Central memory CD8-positive, alpha-beta T cell (primary cell): ENCODE results near the gene KDM5C.
"Not testable (repeated sequence)": the region's sequence is repeated elsewhere in the genome, so short reads cannot be mapped to it uniquely, and the experiment has no call there.

Experiments
- ATAC-seq: fragments of 150-1000 bp; cut with Tn5 transposase; replicated peaks from 2 replicates; pipeline ENCODE4 v1.10.0; 2022; ENCODE audit warnings: mild to moderate bottlenecking, moderate FRiP score, moderate number of reproducible peaks; ENCODE audit not compliant: poor library complexity, severe bottlenecking; ENCODE audit errors: extremely low read depth
- DNase-seq, 2 donors: peaks; one replicate each; pipeline ENCODE4 v3.0.0; 2021; ENCODE audit warnings: low spot score in 2 of 2
- H3K27ac Mint-ChIP-seq: one replicate; pipeline ENCODE4 v1.8.0; 2022; ENCODE audit warnings: low read depth, mild to moderate bottlenecking, moderate library complexity, mixed read lengths
- H3K27me3 Mint-ChIP-seq: one replicate; pipeline ENCODE4 v1.8.0; 2022; ENCODE audit warnings: mixed read lengths
- H3K36me3 Mint-ChIP-seq: one replicate; pipeline ENCODE4 v1.8.0; 2022; ENCODE audit warnings: mild to moderate bottlenecking, moderate library complexity, mixed read lengths; ENCODE audit not compliant: insufficient read depth
- H3K4me1 Mint-ChIP-seq: one replicate; pipeline ENCODE4 v1.8.0; 2022; ENCODE audit warnings: mixed read lengths
- H3K4me3 Mint-ChIP-seq: one replicate; pipeline ENCODE4 v1.8.0; 2022; ENCODE audit warnings: mild to moderate bottlenecking, moderate library complexity, mixed read lengths
- H3K9me3 Mint-ChIP-seq: one replicate; pipeline ENCODE4 v1.8.0; 2022; ENCODE audit warnings: mixed read lengths

The KDM5C gene

GRCh38 chrX:53211391-53211978 lies 13.5 kb downstream of the KDM5C start:
- peaks cover 67% of the 10 kb centered on the region for H3K36me3 Mint-ChIP-seq
- no peak overlapping the region for H3K4me3 Mint-ChIP-seq
- peaks cover 1% of the 10 kb centered on the region for H3K4me1 Mint-ChIP-seq
- no peak for ATAC-seq
- no peaks in the 10 kb centered on the region for H3K9me3 Mint-ChIP-seq
- H3K27ac Mint-ChIP-seq, result no peak overlapping the region
- no peaks in the 10 kb centered on the region for H3K27me3 Mint-ChIP-seq
- DNase-seq, result no peak

- Mint-ChIP-seq H3K4me1 (no peaks in the 10 kb centered on the region), H3K9me3 (no peaks in the 10 kb centered on the region), H3K36me3 (peaks cover 39% of the 10 kb centered on the region), H3K27ac (no peak overlapping the region), H3K4me3 (no peak overlapping the region), H3K27me3 (no peaks in the 10 kb centered on the region)
- ATAC-seq (no peak), DNase-seq (no peak)
Observed at GRCh38 chrX:53196678-53197077, 28.3 kb downstream of the KDM5C start.

GRCh38 chrX:53195401-53195800 lies 29.6 kb downstream of the KDM5C start:
- Mint-ChIP-seq H3K27ac (peak overlapping the region; percentile 19), H3K4me3 (peak overlapping the region; percentile 19), H3K36me3 (peaks cover 43% of the 10 kb centered on the region), H3K27me3 (no peaks in the 10 kb centered on the region), H3K9me3 (no peaks in the 10 kb centered on the region), H3K4me1 (no peaks in the 10 kb centered on the region)
- no peak for ATAC-seq
- no peak for DNase-seq

GRCh38 chrX:53194308-53194707 lies 30.7 kb downstream of the KDM5C start:
- Mint-ChIP-seq H3K4me3 (no peak overlapping the region), H3K36me3 (peaks cover 44% of the 10 kb centered on the region)
- no peak for ATAC-seq

GRCh38 chrX:53193093-53193492 lies 31.9 kb downstream of the KDM5C start:
- ATAC-seq (no peak), DNase-seq (no peak)
- H3K27me3 Mint-ChIP-seq, result no peaks in the 10 kb centered on the region
- H3K27ac Mint-ChIP-seq, result no peak overlapping the region
- H3K36me3 Mint-ChIP-seq, result peaks cover 35% of the 10 kb centered on the region
- no peaks in the 10 kb centered on the region for H3K9me3 Mint-ChIP-seq
- no peaks in the 10 kb centered on the region for H3K4me1 Mint-ChIP-seq
- H3K4me3 Mint-ChIP-seq, result no peak overlapping the region

More at GRCh38 chrX:53194308-53194707, 30.7 kb downstream of the KDM5C start:
- no peak for DNase-seq
- no peaks in the 10 kb centered on the region for H3K27me3 Mint-ChIP-seq
- no peaks in the 10 kb centered on the region for H3K9me3 Mint-ChIP-seq
- H3K4me1 Mint-ChIP-seq, result no peaks in the 10 kb centered on the region
- H3K27ac Mint-ChIP-seq, result peak overlapping the region; percentile 61

- Mint-ChIP-seq H3K27me3 (no peaks in the 10 kb centered on the region), H3K27ac (peak overlapping the region; percentile 74)
Observed at GRCh38 chrX:53190363-53190960, 34.5 kb downstream of the KDM5C start.

GRCh38 chrX:53188763-53189162 lies 36.2 kb downstream of the KDM5C start:
- H3K27me3 Mint-ChIP-seq, result no peaks in the 10 kb centered on the region
- H3K36me3 Mint-ChIP-seq, result peaks cover 16% of the 10 kb centered on the region
- peak; percentile 50 for ATAC-seq
- H3K27ac Mint-ChIP-seq, result no peak overlapping the region
- no peaks in the 10 kb centered on the region for H3K9me3 Mint-ChIP-seq
- no peak overlapping the region for H3K4me3 Mint-ChIP-seq
- no peaks in the 10 kb centered on the region for H3K4me1 Mint-ChIP-seq
- DNase-seq, result no peak

More at GRCh38 chrX:53190363-53190960, 34.5 kb downstream of the KDM5C start:
- no peak for ATAC-seq
- Mint-ChIP-seq H3K9me3 (no peaks in the 10 kb centered on the region), H3K36me3 (peaks cover 20% of the 10 kb centered on the region), H3K4me3 (no peak overlapping the region), H3K4me1 (no peaks in the 10 kb centered on the region)
- DNase-seq, result no peak

GRCh38 chrX:53186351-53186750 lies 38.7 kb downstream of the KDM5C start:
- Mint-ChIP-seq H3K4me1 (no peaks in the 10 kb centered on the region), H3K27me3 (no peaks in the 10 kb centered on the region), H3K27ac (no peak overlapping the region), H3K9me3 (no peaks in the 10 kb centered on the region), H3K36me3 (peaks cover 9% of the 10 kb centered on the region), H3K4me3 (no peak overlapping the region)
- no peak for ATAC-seq
- DNase-seq, result no peak

GRCh38 chrX:53184836-53185235 lies 40.2 kb downstream of the KDM5C start:
- H3K27me3 Mint-ChIP-seq, result no peaks in the 10 kb centered on the region
- peaks cover 5% of the 10 kb centered on the region for H3K36me3 Mint-ChIP-seq
- no peak for ATAC-seq
- no peak overlapping the region for H3K27ac Mint-ChIP-seq
- H3K4me3 Mint-ChIP-seq, result no peak overlapping the region
- no peaks in the 10 kb centered on the region for H3K4me1 Mint-ChIP-seq
- no peak for DNase-seq
- H3K9me3 Mint-ChIP-seq, result no peaks in the 10 kb centered on the region

GRCh38 chrX:53171356-53171755 lies 53.7 kb downstream of the KDM5C start:
- H3K27ac Mint-ChIP-seq, result no peak overlapping the region
- DNase-seq, result no peak
- peaks cover 5% of the 10 kb centered on the region for H3K9me3 Mint-ChIP-seq
- no peaks in the 10 kb centered on the region for H3K4me1 Mint-ChIP-seq
- no peaks in the 10 kb centered on the region for H3K27me3 Mint-ChIP-seq
- no peak overlapping the region for H3K4me3 Mint-ChIP-seq
- no peak for ATAC-seq
- H3K36me3 Mint-ChIP-seq, result no peaks in the 10 kb centered on the region

- H3K4me3 Mint-ChIP-seq, result no peak overlapping the region
- H3K9me3 Mint-ChIP-seq, result no peaks in the 10 kb centered on the region
- H3K36me3 Mint-ChIP-seq, result no peaks in the 10 kb centered on the region
- H3K4me1 Mint-ChIP-seq, result no peaks in the 10 kb centered on the region
- ATAC-seq, result no peak
- H3K27ac Mint-ChIP-seq, result no peak overlapping the region
- DNase-seq, result no peak
- H3K27me3 Mint-ChIP-seq, result no peaks in the 10 kb centered on the region
Observed at GRCh38 chrX:53166103-53166502, 58.9 kb downstream of the KDM5C start.

GRCh38 chrX:53164566-53164965 lies 60.4 kb downstream of the KDM5C start:
- H3K9me3 Mint-ChIP-seq, H3K4me3 Mint-ChIP-seq, ATAC-seq, H3K27ac Mint-ChIP-seq, H3K36me3 Mint-ChIP-seq, H3K27me3 Mint-ChIP-seq, DNase-seq, H3K4me1 Mint-ChIP-seq: not testable (repeated sequence)

- H3K27ac Mint-ChIP-seq, result no peak overlapping the region
- no peaks in the 10 kb centered on the region for H3K9me3 Mint-ChIP-seq
- DNase-seq, result no peak
- H3K4me3 Mint-ChIP-seq, result no peak overlapping the region
- ATAC-seq, result no peak
- H3K4me1 Mint-ChIP-seq, result no peaks in the 10 kb centered on the region
- H3K36me3 Mint-ChIP-seq, result no peaks in the 10 kb centered on the region
- no peaks in the 10 kb centered on the region for H3K27me3 Mint-ChIP-seq
Observed at GRCh38 chrX:53163436-53163835, 61.6 kb downstream of the KDM5C start.
